Measurements from ENCODE around the gene SORCS1. TPM values are rescaled to one million over a fixed set of nuclear protein-coding genes. Genes with fewer than 3 reads are reported as not detected.

Gene SORCS1
- total RNA-seq, 4 donors from 2014 or later: 1.2 to 11.8 (median 6.2) TPM

DNA sequence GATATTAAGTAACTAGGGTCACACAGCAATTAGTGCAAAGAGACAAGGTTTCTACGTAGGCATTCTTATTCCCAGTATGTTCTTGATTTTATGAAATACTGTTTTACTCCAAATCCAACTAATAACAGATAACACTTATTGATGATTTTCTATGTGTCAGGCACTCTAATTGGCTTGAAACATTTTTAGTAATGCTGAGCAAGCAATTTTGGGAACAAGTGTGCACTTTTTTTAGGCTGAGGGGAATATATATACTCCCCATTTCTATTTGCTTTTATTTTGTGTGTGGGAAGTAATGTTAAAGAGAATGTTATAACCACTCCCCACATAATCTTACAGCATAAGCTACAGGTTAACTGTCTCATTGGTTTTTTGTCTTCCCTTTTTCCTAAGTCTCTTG lies 4.2 kb upstream of the SORCS1 start:
- 93 to 94% methylated on average over 1 of the region's 1 CpG for WGBS, 2 donors
- H3K27ac ChIP-seq: no peak overlapping the region
- H3K4me1 ChIP-seq: peaks cover 0 to 4% of the 10 kb centered on the region in 2 donors
- no peaks in the 10 kb centered on the region for H3K36me3 ChIP-seq
- intact Hi-C loops (cut with DNase I): no loop called here
- H3K9me3 ChIP-seq: no peaks in the 10 kb centered on the region
- DNase-seq: no peak
- no peak for TF ChIP-seq POLR2A (IDR thresholded peaks at IDR 0.05)
- TF ChIP-seq, protein P1, sequence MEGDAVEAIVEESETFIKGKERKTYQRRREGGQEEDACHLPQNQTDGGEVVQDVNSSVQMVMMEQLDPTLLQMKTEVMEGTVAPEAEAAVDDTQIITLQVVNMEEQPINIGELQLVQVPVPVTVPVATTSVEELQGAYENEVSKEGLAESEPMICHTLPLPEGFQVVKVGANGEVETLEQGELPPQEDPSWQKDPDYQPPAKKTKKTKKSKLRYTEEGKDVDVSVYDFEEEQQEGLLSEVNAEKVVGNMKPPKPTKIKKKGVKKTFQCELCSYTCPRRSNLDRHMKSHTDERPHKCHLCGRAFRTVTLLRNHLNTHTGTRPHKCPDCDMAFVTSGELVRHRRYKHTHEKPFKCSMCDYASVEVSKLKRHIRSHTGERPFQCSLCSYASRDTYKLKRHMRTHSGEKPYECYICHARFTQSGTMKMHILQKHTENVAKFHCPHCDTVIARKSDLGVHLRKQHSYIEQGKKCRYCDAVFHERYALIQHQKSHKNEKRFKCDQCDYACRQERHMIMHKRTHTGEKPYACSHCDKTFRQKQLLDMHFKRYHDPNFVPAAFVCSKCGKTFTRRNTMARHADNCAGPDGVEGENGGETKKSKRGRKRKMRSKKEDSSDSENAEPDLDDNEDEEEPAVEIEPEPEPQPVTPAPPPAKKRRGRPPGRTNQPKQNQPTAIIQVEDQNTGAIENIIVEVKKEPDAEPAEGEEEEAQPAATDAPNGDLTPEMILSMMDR (IDR thresholded peaks at IDR 0.05): no peak
- no peaks in the 10 kb centered on the region for H3K27me3 ChIP-seq
- no peak overlapping the region for H3K4me3 ChIP-seq (replicated peaks in 1 of 3)

DNA sequence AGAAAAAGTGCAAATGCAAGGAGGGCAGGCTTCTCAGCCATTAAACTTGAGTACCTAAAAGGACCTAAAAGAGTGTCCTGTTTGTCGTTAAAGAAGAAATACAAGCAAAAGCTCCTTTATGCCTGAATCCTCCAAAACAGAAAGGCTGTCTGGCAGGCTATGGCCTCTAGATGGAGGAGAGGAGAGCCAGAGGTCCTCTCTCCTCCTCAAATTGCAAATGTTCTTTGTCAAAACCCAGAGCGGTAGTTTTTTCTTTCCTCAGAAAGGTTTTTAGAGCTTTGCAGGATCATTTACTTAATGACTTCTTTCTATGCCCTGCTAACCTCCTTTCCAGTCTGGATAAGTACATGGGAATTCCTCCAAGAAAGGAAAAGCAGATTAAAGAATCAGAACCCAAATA lies 1.9 kb upstream of the SORCS1 start:
- Histone ChIP-seq H3K27ac (no peak overlapping the region), H3K27me3 (no peaks in the 10 kb centered on the region), H3K9me3 (no peaks in the 10 kb centered on the region), H3K36me3 (no peaks in the 10 kb centered on the region), H3K4me3 (replicated peaks in 1 of 3) (no peak overlapping the region), H3K4me1 (peaks cover 0 to 4% of the 10 kb centered on the region in 2 donors)
- WGBS, 2 donors: 50 to 51% methylated on average over 2 of the region's 2 CpGs
- TF ChIP-seq, protein P1 (IDR thresholded peaks at IDR 0.05): no peak
- no peak for TF ChIP-seq POLR2A (IDR thresholded peaks at IDR 0.05)
- intact Hi-C loops (cut with DNase I): no loop called here
- DNase-seq: no peak

DNA sequence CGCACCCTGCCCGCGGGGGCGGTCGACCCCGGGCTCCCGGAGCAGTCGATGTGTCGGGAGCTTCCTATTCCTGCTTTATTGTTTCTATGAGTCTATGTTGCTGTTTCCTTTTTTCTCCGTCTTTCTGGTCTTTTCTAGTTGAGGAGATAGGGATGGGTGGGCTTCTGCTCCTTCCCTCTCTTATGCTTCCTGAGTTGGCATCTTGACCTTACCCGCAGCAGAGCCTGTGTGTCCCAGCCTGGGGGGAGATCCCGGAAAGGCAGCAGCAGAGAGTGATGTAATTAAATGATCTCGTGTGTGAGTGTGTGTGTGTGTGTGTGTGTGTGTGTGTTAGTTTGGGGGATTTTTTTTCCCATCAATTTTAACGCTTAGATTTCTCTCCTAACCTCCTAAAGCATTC lies 486 bp upstream of the SORCS1 start:
- H3K27me3 ChIP-seq: no peaks in the 10 kb centered on the region
- peaks cover 0 to 4% of the 10 kb centered on the region in 2 donors for H3K4me1 ChIP-seq
- H3K9me3 ChIP-seq: no peaks in the 10 kb centered on the region
- intact Hi-C loops (cut with DNase I): no loop called here
- TF ChIP-seq POLR2A (IDR thresholded peaks at IDR 0.05): no peak
- TF ChIP-seq, protein P1 (IDR thresholded peaks at IDR 0.05): no peak
- 1 to 3% methylated on average over 14 of the region's 14 CpGs for WGBS, 2 donors
- H3K4me3 ChIP-seq (replicated peaks in 1 of 3): no peak overlapping the region
- DNase-seq: no peak
- no peak overlapping the region for H3K27ac ChIP-seq
- no peaks in the 10 kb centered on the region for H3K36me3 ChIP-seq

DNA sequence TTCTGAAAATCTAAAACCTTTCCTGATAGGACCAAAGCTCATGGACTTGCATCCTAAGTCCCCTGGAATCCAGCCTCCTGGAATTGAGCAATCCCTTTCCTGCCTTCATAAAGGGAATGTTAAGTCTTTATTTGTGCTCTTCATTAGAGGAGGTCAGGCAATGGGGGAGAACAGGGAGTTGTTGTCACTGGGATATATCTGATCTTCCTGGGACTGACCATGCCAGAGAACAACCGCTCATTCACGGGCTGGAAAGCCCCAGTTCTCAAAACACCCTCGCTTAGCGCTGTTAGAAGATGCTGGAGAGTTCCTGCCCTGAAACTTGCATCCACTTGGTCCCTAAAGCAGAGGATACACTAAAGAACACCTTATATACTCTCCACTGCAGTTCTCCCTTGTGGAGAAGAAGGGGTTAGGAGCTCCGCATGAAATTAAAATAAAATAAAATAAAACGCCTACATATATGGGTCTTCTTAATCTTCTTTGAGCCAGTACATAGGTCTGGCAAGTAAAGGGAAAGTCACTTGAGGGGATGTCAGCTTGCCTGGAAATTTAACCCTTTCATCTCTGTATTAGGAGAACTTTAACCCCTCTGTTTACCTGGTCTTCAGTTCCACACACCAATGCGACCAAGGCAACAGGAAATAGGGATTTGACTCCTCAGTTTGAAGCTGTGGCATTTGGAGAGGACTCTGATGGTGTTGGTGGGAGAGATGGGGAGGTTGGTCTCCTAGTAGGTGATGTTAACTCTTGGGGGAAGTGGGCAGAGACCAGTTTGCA lies 1.2 kb downstream of the SORCS1 start:
- Histone ChIP-seq H3K27me3 (no peaks in the 10 kb centered on the region), H3K27ac (no peak overlapping the region), H3K36me3 (no peaks in the 10 kb centered on the region), H3K4me1 (peaks cover 0 to 4% of the 10 kb centered on the region in 2 donors), H3K4me3 (replicated peaks in 1 of 3) (no peak overlapping the region), H3K9me3 (no peaks in the 10 kb centered on the region)
- intact Hi-C loops (cut with DNase I): no loop called here
- no peak for DNase-seq
- no peak for TF ChIP-seq POLR2A (IDR thresholded peaks at IDR 0.05)
- TF ChIP-seq, protein P1 (IDR thresholded peaks at IDR 0.05): no peak
- 12 to 13% methylated on average over 7 of the region's 7 CpGs for WGBS, 2 donors

DNA sequence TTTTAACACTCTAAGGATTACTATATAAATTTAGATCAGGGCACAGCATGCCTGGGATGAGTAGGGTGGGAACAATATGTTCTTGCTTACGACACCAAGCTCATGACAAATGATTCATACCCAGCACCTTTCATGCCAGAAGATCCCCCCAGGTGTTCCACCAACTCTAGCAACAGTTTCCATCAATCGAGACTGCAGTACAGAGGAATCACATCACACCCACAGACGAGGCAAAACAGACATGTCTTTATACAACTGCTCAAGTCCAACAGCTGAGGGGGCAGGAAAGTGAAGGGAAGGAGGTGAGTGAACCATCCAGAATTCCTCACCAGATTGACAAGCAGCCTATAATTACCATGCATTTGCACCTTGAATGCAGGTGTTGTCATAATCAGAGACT lies 3.6 kb downstream of the SORCS1 start:
- peaks cover 0 to 4% of the 10 kb centered on the region in 2 donors for H3K4me1 ChIP-seq
- no peak overlapping the region for H3K27ac ChIP-seq
- H3K36me3 ChIP-seq: no peaks in the 10 kb centered on the region
- TF ChIP-seq POLR2A (IDR thresholded peaks at IDR 0.05): no peak
- TF ChIP-seq, protein P1 (IDR thresholded peaks at IDR 0.05): no peak
- no peak overlapping the region for H3K4me3 ChIP-seq (replicated peaks in 1 of 3)
- 71 to 86% methylated on average over 3 of the region's 3 CpGs for WGBS, 2 donors
- no peak for DNase-seq
- intact Hi-C loops (cut with DNase I): no loop called here
- H3K27me3 ChIP-seq: no peaks in the 10 kb centered on the region
- H3K9me3 ChIP-seq: no peaks in the 10 kb centered on the region

Data from thyroid gland (tissue), 4 donors.